Daoy (cell line): ENCODE data around the gene GPC3. TPM values are rescaled to one million over a fixed set of nuclear protein-coding genes. Genes with fewer than 3 reads are reported as not detected.

Experiments
- DNase-seq: peaks from one replicate; pipeline ENCODE4 v3.0.0-alpha.2; 2015; ENCODE audit warnings: low read depth
- total RNA-seq: library from RNA; depleted of rRNA; stranded (reverse); fragments of >200 nt; shearing (Covaris generic); gene quantifications from 2 replicates; pipeline ENCODE4 v1.2.3, GENCODE V29; 2014

Gene GPC3
- total RNA-seq, 1 experiment from 2014 or later, result 0.34 TPM

DNA sequence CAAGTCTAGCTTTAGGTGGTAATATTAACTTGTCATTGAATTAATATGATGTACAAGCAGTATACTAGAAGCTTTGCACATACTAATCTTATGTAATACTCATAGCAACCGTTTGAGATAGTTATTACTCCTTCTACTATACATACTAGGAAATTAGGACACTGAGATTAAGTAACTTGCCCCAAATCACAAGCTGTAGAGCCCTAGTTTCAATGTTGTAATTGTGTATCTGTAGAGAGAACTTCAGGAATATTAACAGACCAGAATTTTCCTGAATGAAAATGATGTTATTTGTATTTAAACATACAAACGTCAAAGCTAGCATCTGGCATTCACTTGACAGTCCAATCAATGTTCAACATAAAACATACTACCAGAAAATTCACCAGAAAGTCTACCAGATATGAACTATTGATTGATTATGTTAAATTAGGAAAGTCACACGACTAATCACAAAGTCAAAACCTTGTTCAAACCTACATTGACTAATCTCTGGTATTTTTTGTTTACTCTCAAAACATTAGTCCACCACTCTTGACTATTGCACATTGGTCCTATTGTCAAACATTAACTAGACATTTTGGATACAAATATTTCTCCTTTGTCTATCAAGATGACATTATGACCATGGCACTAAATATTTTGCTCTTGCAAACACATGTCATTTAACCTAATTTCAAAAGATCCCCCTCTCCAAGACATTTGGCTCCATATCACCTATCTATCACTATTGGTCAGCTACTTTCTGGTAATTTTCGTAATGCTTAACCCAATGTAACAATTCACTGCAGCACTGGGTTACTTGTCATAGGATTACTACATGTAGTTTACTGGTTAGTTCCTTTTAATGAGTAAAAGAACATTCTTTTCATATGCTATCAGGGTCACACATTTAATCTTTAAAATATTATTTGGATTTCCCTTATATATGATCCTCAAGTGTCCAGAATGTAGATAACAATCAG lies 100.7 kb downstream of the GPC3 start:
- no peak for DNase-seq

DNA sequence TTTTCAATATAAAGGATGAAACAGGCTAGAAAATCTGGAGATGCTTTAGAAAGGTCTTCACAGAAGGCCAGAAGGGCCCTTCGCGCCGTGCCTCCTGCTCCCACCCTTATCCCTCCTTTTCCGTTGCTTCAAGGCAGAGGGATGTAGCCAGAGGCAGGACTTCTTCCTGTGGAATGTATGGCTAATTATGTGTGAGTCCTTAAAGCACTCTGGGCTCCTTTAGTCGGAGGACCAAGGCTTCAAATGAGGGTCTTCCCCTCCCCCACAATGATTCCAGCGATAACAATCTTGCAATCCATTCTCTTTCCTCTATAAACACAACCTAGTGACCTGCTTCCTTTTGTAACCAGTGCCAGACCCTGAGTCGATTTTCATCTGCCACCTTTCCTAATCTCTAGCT lies 103.5 kb downstream of the GPC3 start:
- DNase-seq, result no peak

DNA sequence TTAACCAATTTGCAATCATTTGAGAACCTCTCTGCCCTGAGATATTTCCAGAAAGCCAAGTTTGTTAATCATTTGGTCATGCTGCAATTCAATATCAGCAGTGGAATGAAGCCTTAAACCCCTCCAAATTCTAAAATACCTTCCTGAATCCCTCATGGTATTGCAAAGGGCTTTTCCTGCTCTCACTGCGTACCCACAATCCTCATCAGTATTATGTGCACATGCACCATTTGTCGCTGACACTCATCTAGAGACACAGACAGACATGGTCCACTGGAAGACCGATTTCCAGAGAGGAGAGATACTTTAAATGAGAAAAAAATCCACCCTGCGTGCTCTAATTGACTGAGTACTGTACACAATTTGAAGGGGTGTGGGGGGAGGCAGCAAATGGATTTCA lies 104.4 kb downstream of the GPC3 start:
- no peak for DNase-seq

DNA sequence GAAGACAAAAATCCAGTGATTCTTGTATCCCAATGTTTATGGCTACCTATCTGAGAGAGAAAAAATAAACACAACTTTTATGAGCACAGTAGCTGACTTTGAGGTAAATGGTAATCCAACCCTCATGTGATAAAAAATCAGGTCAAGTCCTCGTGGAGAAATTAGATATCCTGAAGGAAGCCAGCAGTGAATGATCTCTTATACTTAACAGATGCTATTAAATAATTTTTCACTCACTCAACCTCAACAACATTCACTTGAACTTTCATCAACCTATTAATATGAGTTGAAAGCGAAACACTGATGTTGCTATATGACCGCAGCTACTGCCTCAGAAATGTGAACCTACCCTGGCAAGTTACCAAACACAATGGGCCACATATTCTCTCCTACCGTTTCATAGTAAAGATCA lies 105.4 kb downstream of the GPC3 start:
- DNase-seq, result no peak

DNA sequence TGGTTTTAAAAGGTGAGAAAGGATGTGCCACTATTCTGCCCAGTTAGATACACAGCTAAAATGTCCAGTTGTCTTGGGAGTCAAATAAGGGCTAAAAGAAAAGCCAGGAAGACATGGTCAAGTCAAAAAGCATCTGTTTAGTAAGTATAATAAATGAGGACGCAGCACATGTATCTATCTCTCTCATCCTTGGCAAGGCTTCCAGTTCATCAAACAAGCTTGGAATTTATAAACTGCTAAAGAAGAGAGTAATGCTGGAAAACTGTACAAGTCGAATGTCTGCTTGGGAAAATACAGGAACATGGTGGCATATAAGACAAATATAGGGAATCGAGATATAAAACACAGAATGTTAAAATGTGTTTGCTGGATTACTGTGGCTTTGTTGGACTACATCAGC lies 106.7 kb downstream of the GPC3 start:
- no peak for DNase-seq

DNA sequence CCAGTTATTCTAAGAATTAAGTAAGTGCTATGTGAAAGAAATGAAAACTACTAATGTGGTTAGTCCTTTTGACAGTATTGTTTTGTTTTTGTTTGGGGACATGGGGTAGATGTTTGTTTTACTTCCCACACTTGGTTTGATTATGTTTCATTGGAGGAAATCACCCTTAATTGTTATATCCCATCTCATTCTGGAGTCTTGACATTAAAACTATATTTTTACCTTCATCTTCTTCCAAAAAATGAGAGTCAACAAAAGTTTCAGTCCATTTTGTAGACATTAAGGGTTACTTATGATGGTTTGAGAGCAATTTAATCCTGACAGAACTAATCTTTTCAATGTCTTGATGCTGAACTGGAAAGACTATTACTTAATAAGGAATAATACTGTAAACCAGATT lies 108.7 kb downstream of the GPC3 start:
- no peak for DNase-seq

DNA sequence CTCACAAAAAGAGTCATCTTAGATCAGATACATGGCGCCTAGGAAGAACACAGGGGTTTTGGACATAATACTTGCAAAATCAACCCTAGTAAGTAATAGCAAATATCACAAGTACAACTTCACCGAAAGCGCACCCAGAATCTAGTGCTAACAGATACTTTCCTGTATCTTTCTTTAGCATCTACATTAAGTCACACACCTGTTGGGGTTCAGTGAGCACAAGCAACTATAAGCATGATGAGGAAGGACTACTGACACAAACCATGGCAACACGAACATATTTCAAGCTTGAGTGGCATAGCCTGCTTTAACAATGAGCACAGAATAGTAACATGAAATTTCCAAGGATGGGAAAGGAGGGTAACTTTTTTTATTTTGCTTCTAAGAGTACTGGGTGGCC lies 116.1 kb downstream of the GPC3 start:
- no peak for DNase-seq

DNA sequence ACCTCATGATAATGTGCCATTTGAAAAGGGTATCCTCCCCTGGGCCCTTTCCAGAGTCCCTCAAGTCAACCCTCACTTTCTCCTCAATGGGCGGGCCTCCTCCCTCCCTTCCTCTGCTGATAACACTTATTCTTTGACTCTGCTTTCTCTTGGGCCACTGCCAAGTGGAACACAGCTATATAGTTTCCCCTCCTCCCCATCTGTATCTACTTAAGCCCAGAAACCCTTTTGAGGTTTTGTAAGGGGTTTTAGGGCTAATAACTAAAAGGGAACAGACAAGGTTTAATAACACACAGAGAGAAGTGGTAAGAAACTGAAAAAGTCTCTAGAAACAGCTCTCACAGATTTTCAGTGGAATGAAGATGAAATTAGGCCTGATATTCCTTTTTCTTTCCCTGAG lies 116.7 kb downstream of the GPC3 start:
- DNase-seq, result no peak

DNA sequence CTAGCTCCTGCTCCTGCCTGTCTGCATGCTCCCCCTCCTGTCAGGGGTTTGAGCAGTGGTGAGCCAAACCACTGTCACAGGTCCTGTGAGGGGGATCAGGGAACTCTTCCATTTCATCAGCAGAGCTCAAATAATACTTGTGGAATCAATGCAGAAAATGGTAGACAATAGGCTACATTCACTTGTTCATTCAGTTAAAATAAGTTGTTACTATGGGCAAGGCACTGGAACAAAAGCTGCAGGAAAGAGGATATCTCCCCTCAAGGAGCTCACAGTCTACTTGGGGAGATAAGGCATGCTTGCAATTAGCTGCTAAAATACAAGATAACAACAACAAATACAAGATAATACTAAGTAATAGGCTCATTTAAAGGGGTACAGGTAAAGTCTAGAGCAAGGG lies 117.1 kb downstream of the GPC3 start:
- DNase-seq, result no peak

DNA sequence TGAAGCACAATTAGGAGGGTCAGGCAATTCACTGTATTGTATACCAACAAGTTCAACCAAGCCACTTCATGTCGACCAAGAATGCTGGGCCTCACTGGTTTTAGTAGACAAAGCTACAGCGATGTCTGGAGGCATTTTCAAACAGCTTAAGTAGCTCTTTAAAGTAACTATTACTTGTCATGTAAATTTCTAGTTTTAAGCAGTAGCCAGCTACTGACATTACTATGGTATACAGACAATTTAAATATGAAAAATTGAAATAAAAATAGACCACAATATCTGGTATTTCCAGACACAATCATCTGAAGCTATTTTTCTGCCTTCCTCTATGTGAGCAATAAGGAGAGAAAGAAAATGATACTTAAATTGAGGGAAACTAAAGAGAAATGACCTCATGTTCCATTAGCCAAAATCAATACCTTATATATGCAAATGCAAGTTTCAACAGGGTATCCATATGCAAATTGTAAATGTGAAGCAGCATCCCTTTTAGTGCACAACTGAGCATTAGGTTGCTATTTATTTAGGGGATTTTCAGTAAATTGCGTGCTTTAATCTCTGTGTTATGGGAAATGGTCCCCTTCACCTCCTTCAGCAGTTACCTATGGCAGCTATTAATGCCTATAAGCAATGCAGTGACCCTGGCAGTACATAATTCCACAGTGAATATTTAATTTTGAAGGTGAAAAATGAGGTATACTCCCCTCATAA lies 119.5 kb downstream of the GPC3 start:
- DNase-seq, result no peak

DNA sequence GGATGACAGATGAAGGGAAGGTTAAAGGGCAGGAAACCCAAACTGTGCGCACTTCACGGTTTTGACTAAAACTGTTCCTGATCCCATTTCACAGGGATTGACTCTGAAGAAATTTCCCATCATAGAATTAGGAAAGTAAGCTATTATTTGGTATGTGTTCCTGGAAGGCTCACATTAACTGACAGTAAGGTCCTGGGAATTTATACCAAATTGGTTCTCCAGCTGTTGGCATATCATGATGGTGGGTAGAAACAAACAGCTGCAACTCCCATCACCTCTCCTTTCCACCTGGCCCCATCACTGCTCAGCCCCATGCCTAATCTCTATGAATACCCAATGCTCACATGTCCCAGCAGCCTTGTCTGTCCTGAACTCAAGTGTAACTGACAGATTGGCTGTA lies 121.2 kb downstream of the GPC3 start:
- DNase-seq, result no peak

DNA sequence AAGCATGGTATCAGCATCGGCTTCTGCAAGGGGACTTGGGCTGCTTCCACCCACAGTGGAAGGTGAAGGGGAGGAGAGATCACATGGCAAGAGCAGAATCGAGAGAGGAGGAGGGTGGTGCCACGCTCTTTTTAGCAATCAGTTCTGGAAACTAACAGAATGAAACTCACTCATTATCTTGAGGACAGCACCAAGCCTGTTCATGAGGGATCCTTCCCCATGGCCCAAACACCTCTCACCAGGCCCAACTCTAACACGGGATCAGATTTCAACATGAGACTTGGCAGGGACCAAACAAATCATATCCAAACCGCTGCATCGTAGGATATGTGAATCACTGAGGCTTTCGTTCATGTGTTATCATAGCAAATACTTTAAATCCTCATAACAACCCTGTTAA lies 125.5 kb downstream of the GPC3 start:
- peak; percentile 1 for DNase-seq

DNA sequence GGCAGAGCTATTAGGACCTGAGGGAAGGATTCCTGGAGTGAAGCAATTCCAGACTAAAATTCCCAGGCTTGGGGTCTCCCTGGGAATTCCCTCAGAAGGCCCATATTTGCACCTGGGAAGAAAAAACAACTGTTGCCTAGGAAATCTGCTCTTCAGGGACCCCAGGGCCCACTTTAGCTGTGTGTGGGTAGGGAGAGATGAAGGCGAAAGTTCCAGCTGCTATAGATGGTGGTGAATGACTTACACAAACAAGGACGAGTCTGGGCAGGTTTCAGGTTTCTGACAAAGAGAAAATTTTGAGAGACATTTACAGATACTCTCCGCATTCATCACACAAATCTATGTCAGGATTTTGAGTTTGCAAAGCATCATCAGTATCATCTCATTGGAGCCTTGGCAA lies 126.1 kb downstream of the GPC3 start:
- no peak for DNase-seq

DNA sequence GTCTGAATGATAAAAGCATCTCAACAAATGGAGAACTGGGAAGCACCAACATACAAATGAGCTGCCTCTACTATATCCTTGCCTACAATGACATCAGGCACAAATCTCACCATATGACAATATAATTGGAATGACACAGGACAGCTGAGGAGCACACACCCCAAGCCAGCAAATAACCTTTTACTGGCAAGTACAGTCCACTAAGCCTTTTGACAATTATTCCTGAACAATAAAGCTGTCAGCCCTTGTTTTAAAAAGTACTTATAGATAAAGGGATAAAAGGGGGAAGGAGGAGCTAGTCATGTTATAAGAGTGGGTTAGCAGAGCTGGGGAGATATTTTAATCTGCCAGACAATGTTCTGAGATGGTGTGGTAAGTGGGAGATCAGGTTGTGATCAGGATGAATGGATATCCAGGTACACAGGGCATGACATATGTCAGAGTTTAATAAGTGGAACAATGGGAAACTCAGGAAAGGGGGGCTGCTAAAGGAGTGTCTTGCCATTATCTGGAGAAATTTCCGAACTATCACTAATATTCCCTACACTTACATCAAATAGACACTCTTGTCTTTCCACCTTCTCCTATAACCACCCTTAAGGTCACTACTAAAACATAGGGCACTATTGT lies 127.6 kb downstream of the GPC3 start:
- no peak for DNase-seq

DNA sequence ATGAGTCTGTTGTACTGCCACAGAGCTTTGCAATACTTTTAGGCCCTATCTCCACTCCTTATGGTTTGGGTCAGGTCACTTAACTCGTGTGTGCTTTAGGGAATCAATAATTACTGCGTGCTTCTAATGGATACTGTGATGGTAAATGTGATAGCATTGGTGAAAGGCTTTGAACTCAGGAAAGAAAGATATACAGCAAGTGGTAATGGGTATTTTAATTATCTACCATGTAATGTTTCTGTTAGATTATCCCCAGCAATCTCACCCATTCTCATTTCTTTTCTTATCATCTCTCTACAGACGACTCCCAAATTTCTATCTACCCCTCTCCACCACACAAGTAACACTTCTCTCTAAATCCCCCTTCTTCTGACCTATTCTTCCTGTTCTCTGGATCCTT lies 128.6 kb downstream of the GPC3 start:
- no peak for DNase-seq

DNA sequence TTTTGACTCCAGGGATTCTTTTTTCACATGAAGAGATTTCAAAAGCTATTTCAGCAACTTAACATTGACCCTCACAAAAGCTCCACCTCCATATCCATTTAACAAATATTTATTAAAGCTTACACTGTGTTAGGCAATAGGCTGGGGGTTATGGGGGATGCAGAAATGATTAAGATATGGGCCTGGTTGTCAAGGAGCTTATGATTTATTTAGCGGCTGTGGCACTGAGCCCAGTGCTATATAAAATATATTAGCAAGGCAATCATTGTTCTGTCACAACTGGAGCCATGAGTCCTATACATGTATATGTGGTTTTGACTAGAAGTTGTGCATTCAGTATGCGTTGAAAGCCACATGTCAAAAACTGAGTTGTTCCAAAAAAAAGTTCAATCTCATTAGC lies 131.1 kb downstream of the GPC3 start:
- no peak for DNase-seq

DNA sequence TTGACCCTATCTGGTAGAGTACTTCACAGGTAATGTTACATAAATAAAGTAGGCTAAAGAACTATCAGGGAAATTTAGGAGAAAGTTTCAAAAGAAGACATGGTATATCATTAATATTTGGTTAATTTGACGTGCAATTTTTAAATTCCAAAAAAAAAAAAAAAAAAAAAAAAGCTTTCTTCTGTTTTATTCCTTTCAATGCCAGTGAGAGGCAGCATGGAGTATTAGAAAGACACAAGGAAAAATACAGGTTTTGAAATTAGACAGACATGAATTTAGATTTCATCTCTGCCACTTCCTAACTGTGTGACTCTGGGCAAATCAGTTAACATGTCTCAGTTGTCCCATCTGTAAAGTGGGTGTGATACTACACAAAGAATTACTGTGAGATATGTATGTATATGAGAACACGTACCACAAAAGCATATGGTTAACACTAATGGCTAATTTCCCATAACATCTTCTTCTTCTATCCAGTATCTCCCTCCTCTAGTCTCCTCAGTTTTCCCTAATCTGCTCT lies 132.5 kb downstream of the GPC3 start:
- no peak for DNase-seq

DNA sequence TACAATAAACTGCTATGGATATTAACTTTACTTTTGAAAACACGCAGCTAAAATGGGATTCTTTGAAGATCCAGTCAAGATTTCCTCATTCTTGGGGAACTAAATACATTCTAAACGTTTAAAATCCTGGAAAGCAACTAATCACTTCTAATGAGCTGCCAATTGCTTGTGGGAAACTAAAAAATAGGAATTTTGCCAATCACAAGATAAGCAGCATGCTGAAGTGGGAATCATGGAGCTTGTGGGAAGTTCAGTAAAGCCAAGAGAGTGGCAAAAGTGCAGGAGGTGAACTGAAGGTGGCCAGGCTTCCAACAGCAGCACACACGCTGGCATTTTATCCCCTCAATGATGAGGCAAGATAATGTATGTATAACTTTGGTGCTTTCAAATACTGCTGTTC lies 133.0 kb downstream of the GPC3 start:
- DNase-seq, result no peak

DNA sequence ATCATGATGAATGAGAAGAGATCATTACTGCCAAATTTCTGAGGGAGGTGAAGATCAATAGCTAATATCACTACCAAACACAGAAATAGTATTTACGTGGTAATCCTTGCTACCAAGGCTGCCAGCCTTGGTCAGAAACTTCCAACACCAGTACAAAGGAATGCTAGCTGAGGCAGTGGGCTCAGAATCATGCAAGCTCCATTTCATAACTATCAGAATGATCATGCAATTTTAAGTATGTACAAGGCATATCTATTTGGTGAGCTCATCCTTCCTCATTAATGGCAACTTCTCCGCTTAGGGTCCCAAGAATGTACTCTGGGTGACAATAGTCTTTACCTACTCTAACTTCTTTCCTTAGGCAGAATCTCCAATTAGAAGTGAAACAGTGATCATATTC lies 135.0 kb downstream of the GPC3 start:
- DNase-seq, result no peak

DNA sequence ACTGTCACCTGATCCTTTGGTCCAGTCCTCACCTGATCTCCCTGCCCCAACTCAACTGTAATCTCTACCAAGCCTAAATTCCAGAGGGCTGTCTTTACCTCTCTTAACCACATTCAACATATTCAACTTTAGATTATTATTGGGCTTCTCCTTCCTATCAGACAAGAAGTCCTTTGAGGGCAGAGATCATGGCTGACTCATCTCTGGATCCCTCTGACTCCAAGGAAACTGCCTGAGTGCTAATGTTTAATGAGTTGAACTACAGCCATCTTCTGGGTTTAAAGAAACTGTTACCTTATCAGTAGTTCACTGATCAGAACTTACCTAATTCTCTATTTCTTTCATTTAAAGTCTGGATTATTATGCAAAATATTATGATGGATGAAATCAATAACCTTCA lies 135.7 kb downstream of the GPC3 start:
- DNase-seq, result peak; percentile 3

DNA sequence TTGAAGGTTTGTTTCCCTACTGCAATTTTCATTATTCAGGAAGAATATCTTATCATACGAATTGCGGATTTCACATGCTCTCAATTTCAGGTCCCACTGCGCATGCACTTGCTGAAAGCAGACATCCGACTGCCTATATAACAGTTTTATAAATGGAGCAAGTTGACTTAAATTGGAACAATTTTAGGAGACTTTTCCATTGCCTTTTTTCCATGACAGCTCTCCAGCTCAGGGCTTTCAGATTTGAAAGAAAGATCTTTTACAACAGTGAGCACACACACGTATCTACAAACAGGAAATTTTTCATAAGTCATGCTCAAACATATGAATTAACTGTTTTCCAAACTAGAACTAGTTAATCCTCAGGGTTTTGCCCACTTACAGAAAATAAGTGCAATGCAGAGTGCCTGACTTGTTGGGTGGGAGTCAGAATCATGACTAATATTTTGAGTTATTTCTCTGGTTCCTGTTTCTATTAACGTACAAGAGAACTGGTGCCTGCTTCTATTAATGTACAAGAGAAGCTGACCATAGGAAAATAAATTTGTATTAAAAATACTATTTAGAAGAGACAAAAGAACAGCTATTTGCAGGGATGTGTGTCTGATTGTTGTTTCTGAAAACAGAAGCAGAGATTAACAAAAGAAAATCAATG lies 137.9 kb downstream of the GPC3 start:
- DNase-seq, result no peak

DNA sequence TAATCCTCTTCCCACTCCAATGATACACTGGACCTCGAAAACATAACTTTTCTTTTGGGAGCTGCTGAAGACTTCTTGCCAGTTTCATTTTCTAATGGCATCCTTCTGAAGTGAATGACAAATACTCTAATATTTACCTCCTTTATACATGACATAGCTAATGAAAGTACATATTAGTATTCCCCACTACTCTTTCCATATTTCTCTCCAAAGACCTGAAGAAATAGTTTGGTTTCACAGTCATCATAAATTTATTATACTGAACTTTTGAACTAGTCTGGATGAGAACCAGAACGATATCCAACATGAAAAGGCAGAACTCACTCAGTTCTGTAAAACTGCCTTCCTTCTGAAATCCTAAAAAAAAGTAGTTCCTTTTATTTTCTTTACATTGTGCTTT lies 139.1 kb downstream of the GPC3 start:
- no peak for DNase-seq
